GM19351 (cell line): ENCODE measurements around the gene RUNX1.
A peak's percentile ranks its signal among the peaks of the same experiment; 100 is the strongest.

Source experiments
- ATAC-seq: cut with Tn5 transposase; IDR thresholded peaks from one replicate; pipeline ENCODE4 v1.9.1; 2021; ENCODE audit warnings: mild to moderate bottlenecking, moderate library complexity; ENCODE audit not compliant: unreplicated experiment

Gene RUNX1

DNA sequence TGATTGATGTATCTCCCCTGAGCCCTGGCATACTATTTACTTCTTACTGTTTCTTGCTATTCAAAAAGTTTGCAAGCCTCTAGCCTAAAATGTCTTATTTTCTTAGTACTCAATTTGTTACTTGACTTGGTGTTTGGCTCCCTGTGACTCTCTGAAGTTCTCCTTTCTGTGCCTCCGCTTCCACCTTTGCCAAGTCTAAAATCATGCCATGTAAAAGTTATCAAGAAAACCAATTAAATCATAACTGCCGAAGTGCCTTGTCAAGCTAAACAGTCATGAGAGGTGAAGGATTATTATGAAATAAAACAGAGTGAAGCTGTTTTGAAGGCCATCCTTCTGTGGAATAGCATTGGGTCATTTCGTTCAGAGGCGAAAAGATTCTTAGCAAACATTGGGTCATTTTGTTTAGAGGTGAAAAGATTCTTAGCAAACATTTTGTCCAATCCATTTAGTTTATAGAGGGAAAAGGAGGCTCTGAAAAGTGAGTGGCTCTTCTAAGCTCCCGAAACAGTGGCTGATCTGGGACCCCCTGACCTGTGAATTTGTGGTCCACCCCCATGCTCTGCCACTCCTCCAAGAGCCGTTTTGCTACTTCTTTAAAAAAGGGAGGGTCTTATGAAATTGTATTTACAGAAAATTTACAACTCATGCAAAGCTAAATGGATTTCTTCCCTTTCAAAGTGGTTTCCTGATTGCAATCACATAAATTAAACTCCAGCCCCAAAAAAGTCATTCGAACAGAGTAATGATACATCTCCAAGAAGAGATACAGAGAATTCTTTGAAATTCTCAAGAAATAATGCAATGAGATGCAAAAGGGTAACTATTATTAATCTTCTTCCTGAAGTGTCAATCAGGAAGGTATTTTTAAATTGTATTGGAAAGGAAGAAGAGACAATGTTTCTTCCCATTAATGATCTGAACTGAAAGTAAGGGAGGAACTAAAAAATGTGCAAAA lies 141.4 kb downstream of the RUNX1 start:
- no peak for ATAC-seq

DNA sequence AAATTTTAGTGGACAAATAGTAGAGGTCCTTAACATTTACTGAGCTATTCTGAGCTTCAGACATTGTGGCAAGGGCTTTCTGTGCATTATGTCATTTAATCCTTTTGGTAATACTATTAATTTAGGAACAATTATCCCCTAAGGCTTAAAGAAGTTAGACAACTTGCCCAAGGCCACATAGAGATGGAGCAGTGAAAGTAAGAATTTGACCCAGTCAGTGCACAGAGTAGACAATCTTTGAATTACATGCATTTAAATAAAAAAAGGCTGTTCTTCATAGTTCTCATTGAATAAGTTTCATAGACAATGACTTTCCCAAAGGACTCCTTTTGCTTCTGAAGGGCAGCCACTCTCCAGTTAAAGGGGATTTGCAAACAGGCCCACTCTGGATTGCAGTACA lies 142.7 kb downstream of the RUNX1 start:
- ATAC-seq = no peak

DNA sequence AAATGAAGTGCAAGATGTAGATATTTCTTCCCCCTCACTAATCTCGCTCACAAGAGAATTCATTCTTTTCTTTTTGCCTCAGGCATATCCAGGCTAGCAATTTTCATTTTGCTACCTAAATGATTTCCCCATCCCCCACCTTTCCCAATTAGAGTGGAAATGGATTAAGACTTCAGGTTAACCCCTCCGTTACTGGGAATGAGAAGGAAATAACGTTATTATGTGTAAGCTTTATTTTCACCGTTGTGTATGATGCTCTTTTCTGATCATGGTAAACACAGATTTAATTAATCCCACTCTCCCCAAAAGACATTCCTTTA lies 143.9 kb downstream of the RUNX1 start:
- no peak for ATAC-seq

DNA sequence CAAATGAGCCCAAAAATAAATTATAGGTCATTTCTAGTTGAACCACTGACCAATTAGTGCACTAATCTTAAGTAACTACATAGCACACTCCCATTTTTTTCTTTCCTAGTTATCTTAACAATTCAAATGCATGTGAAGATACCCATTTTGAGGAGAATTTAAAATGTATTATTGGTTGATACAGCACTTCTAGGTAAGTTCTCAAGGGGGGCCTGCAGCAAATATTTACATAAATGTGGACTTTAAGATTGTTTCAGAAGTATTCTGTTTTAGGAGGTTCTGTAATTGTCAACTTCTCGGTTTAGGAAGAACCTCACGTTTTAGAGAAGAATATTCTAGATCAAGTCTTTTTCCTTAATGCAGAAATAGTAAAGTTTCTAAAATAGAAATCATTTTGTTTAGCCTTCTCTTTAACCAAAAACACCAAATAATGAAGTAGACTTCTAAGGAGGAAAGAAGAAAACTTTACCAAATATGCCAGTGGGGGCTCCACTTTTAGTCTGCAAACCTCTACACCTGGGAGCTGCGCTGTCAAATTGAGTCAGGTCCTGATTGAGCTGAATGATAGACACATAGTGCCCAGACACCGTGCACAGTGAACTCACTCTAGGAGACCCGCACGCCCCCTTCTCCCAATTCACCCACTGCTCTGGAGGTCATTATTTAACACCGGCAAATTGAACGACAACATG lies 144.4 kb downstream of the RUNX1 start:
- ATAC-seq = no peak

DNA sequence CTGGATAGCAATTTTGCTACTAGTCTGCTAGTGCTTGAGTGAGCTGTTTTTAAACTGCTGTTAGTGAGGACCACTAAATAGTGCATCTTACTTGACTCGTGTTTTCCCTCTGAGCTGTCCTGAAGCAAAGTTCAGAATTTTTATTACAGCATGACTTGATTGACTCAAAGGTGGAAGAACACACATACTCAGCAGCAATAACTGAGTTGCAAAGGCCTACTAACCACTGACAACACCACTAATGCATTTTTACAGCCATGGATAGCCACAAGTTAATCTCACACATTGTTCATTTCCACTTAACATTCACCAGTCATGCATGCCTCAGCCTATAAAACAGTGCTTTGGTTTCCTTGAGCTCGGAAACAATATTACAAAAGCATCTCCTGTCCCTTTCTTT lies 148.7 kb downstream of the RUNX1 start:
- ATAC-seq = no peak

DNA sequence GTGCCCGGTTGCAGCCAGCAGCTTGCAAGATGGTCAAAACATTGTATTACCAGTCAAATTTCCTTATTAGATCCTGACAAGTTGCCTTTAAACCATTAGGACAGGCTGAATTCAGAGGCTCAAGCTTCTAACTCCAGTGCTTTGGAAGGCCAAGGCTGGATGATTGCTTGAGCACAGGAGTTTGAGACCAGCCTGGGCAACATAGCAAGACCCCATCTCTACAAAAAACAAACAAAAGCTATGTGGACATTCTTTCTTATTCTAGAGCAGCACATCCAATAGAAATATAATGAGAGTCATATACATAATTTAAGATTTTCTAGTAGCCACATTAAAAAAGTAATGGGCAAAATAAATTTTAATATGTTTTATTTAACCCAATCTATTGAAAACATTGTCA lies 149.3 kb downstream of the RUNX1 start:
- ATAC-seq = no peak

DNA sequence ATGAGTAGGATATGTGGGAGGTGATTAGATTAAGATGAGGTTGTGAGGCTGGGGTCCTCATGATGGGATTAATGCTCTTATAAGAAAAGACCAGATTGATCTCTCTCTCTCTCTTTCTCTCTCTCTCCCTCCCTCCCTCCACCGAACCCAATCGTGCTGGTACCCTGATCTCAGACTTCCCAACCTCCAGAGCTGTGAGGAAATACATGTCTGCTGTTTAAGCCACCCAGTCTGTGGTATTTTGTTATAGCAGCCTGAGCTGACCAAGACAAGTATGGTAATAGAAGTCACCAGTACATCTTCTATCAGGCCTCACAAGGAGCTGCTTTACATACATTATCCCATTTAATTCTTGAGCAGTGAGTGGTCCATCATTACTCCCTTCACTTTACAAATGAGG lies 149.8 kb downstream of the RUNX1 start:
- no peak for ATAC-seq

DNA sequence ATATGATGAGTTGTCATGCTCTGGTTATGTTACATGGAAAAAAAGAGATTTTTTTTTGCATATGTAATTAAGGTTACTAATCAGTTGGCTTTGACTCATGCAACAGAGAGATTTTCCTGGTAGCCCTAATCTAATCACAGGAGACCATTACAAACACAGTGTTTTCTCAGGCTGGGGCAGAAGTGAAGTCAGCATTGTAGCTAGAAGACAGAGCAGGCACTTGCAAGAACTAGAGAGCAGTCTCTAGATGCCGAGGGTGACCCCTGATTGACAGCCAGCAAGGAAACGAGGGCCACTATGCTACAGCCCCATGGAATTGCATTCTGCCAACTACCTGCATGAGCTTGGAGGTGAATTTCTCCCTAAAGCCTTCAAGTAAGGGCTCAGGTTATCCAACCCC lies 151.3 kb downstream of the RUNX1 start:
- ATAC-seq = no peak

DNA sequence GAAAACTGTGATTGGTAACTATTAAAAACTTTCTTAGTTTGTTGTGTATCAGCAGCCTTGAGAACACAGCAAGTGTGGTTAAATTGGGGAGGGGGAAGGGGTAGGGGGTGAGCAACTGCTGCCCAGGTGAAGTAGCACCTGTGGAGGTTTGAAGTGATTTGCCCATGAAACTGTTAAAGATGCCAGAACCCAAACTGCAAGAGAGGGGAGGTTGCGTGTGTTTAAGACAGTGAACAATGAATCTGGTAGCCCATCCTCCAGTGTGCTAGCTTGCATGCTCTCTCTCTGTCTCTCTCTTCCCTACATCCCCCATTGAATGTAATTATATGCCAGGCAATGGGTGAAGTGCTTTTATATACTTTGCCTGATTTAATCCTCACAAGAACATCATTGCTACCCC lies 154.7 kb downstream of the RUNX1 start:
- no peak for ATAC-seq

DNA sequence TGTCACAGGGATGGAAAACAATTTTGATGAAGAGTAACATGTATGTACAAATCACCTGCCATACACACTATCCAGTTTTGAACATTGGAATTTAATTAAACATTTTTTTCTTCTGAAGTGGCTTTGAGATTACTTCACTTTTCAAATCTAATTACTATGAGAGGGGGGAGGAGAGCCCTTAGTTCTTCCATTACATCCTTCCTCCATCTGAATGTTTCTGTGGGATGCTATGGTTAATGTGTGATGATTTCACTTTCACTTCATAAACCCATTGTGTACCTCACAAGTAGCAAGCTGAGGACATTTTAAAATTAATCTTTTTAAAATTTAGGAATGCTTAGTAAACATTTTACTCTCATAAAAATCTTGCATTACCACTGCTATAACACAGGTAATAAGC lies 156.9 kb downstream of the RUNX1 start:
- ATAC-seq = no peak

DNA sequence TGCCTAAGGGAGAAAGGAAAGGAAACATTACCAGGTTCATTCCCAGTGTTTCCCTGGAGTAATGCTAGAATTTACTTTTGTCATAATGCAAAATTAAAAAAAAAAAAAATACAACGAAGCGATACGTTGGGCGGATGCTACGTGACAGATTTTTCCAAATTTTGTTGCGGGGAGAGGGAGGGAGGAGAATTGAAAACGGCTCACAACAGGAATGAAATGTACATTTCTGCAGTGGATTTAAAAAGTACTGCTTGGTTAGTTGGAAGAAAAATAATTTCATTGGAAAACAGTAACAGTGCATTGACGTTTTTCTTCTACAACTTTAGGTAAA lies 157.5 kb downstream of the RUNX1 start:
- ATAC-seq = no peak

DNA sequence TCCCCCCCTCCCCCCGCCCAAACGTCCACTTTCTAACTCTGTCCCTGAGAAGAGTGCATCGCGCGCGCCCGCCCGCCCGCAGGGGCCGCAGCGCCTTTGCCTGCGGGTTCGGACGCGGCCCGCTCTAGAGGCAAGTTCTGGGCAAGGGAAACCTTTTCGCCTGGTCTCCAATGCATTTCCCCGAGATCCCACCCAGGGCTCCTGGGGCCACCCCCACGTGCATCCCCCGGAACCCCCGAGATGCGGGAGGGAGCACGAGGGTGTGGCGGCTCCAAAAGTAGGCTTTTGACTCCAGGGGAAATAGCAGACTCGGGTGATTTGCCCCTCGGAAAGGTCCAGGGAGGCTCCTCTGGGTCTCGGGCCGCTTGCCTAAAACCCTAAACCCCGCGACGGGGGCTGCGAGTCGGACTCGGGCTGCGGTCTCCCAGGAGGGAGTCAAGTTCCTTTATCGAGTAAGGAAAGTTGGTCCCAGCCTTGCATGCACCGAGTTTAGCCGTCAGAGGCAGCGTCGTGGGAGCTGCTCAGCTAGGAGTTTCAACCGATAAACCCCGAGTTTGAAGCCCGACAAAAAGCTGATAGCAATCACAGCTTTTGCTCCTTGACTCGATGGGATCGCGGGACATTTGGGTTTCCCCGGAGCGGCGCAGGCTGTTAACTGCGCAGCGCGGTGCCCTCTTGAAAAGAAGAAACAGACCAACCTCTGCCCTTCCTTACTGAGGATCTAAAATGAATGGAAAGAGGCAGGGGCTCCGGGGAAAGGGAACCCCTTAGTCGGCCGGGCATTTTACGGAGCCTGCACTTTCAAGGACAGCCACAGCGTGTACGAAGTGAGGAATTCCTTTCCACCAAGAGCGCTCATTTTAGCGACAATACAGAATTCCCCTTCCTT lies 158.1 kb downstream of the RUNX1 start:
- ATAC-seq = no peak

DNA sequence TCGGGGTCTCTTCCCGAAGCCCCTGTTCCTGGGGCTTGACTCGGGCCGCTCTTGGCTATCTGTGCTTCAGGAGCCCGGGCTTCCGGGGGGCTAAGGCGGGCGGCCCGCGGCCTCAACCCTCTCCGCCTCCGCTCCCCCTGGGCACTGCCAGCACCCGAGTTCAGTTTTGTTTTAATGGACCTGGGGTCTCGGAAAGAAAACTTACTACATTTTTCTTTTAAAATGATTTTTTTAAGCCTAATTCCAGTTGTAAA lies 158.7 kb downstream of the RUNX1 start:
- ATAC-seq = no peak

DNA sequence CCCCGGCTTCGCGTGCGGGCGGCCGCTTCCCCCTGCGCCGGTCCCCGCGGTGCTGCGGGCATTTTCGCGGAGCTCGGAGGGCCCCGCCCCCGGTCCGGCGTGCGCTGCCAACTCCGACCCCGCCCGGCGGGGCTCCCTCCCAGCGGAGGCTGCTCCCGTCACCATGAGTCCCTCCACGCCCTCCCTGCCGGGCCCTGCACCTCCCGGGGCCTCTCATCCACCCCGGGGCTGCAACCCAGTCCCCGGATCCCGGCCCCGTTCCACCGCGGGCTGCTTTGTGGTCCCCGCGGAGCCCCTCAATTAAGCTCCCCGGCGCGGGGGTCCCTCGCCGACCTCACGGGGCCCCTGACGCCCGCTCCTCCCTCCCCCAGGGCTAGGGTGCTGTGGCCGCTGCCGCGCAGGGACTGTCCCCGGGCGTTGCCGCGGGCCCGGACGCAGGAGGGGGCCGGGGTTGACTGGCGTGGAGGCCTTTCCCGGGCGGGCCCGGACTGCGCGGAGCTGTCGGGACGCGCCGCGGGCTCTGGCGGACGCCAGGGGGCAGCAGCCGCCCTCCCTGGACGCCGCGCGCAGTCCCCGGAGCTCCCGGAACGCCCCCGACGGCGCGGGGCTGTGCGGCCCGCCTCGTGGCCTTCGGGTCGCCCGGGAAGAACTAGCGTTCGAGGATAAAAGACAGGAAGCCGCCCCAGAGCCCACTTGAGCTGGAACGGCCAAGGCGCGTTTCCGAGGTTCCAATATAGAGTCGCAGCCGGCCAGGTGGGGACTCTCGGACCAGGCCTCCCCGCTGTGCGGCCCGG lies 159.2 kb downstream of the RUNX1 start:
- ATAC-seq = peak; percentile 46

DNA sequence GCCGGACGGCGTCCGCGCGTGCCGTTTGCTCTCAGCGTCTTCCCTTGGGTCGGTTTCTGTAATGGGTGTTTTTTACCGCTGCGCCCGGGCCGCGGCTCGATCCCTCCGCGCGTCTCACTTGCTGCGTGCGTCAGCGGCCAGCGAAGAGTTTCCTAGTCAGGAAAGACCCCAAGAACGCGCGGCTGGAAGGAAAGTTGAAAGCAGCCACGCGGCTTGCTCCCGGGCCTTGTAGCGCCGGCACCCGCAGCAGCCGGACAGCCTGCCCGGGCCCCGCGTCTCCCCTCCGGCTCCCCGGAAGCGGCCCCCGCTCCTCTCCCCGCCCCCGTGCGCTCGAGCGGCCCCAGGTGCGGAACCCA lies 159.8 kb downstream of the RUNX1 start:
- no peak for ATAC-seq

DNA sequence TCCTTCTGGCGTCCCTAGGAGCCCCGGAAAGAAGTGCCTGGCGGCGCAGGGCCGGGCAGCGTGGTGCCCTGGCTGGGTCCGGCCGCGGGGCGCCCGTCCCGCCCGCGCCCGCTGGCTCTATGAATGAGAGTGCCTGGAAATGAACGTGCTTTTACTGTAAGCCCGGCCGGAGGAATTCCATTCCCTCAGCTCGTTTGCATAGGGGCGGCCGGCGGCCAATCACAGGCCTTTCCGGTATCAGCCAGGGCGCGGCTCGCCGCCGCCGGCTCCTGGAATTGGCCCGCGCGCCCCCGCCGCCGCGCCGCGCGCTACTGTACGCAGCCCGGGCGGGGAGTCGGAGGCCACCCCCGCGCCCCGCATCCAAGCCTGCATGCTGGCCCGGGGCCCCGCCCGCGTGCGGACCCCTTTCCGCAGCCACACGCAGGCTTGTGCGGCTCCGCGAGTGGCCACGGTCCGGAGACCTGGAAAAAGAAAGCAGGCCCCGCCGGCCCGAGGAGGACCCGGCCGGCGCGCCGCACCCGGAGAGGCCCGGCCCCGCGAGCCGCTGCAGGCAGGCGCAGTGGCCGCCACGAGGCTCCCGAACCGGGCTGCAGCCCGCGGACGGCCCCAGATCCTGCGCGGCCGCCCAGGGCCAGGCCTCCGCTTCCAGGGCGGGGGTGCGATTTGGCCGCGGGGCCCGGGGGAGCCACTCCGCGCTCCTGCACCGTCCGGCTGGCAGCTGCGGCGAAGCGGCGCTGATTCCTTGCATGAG lies 160.4 kb downstream of the RUNX1 start:
- ATAC-seq = peak; percentile 36

DNA sequence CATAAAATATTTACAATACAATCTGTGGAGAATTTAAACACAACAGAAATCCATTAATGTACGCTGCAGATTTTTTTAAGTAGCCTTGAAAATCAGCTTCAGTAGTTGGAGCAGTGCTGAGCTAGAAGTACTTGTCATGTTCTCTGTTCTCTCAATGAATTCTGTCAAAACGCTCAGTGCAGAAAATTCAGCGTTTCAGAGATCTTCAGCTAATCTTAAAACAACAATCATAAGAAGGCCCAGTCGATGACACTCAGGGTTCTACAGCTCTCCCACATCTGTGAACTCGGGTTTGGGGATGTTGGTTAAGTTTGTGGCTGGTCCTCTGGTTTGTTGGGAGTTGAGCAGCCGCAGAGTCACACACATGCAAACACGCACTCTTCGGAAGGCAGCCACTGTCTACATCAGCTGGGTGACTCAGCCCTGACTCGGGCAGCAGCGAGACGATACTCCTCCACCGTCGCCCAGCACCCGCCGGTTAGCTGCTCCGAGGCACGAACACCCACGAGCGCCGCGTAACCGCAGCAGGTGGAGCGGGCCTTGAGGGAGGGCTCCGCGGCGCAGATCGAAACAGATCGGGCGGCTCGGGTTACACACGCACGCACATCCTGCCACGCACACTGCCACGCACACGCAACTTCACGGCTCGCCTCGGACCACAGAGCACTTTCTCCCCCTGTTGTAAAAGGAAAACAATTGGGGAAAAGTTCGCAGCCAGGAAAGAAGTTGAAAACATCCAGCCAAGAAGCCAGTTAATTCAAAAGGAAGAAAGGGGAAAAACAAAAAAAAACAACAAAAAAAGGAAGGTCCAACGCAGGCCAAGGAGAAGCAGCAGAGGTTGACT lies 161.2 kb downstream of the RUNX1 start:
- ATAC-seq = peak; percentile 41

DNA sequence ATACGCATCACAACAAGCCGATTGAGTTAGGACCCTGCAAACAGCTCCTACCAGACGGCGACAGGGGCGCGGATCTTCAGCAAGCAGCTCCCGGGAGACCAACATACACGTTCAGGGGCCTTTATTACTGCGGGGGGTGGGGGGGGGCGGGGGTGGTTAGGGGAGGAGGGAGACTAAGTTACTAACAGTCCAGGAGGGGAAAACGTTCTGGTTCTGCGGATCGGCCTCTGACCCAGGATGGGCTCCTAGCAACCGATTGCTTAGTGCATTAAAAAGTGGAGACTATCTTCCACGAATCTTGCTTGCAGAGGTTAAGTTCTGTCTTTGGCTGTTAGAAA lies 162.0 kb downstream of the RUNX1 start:
- no peak for ATAC-seq

DNA sequence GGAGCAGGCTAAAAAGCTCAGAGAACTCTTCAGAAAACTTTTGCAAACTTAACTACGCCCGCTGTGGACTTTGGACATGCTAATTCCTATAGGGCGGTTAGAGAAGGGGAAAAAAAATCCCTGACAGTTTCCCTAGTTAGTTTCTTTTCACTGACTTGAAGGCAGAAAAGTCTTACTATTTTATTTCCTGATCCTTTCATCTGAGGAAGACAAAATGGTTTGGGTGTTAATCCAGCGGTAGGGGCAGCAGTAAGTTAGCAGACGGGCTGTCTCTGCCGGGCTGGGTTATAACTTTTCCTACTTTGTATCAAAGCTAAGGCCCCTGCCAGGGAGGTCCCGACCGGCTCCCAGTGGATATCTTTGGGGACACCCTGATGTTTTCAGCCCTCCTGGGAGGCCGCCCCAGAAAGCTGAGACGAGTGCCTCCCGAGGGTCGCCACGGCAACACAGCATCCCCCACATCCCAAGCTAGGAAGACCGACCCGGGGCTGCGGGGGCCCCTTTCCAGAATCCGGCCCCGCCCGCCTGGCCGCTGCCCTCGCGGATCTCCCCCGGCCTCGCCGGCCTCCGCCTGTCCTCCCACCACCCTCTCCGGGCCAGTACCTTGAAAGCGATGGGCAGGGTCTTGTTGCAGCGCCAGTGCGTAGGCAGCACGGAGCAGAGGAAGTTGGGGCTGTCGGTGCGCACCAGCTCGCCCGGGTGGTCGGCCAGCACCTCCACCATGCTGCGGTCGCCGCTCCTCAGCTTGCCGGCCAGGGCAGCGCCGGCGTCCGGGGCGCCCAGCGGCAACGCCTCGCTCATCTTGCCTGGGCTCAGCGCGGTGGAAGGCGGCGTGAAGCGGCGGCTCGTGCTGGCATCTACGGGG lies 162.6 kb downstream of the RUNX1 start:
- no peak for ATAC-seq
